Cardiac muscle cell (in vitro differentiated cells and primary cell): Measurements from ENCODE around the gene SALL1. TPM values are rescaled to one million over a fixed set of nuclear protein-coding genes. Genes with fewer than 3 reads are reported as not detected.
A peak's percentile ranks its signal among the peaks of the same experiment; 100 is the strongest.

Experiments used
- DNase-seq, 2 donors: peaks; one replicate each; pipeline versions ENCODE4 v3.0.0 to v3.0.0-alpha.2; 2010 to 2017; ENCODE audit warnings: low read depth in 1 of 2, low spot score in 1 of 2
- H3K27ac ChIP-seq: fragments of 200-600 bp; sonication (generic); 2 replicates; pipeline ENCODE4 v1.5.1; 2016
- H3K27me3 ChIP-seq: fragments of 200-600 bp; sonication (generic); 2 replicates; pipeline ENCODE4 v1.6.0; 2016; ENCODE audit warnings: control low read depth
- H3K36me3 ChIP-seq: fragments of 200-600 bp; sonication (generic); 2 replicates; pipeline ENCODE4 v1.5.1; 2016; ENCODE audit warnings: control low read depth
- H3K4me1 ChIP-seq: fragments of 200-600 bp; sonication (generic); 2 replicates; pipeline ENCODE4 v1.8.1; 2017; ENCODE audit warnings: low read depth, mild to moderate bottlenecking, mixed run types
- H3K4me3 ChIP-seq: fragments of 200-600 bp; sonication (generic); 2 replicates; pipeline ENCODE4 v1.5.1; 2016; ENCODE audit warnings: mild to moderate bottlenecking
- H3K9me3 ChIP-seq: fragments of 200-600 bp; sonication (generic); 2 replicates; pipeline ENCODE4 v1.5.1; 2017; ENCODE audit warnings: low read depth, mild to moderate bottlenecking, control low read depth
- CTCF ChIP-seq: IDR thresholded peaks from 2 replicates; pipeline ENCODE4 v1.5.1; 2012; ENCODE audit warnings: low read depth, mild to moderate bottlenecking, low read length
- polyA plus RNA-seq: library from polyadenylated mRNA; unstranded; fragments of >200 nt; fragmentation: Nextera tagmentation; extraction: Ambion mirVana; gene quantifications from 2 replicates; pipeline ENCODE4 v1.2.1, GENCODE V29; 2016
- total RNA-seq: library from RNA; depleted of rRNA; stranded (reverse); fragments of >200 nt; gene quantifications from 2 replicates; pipeline ENCODE4 v1.2.3, GENCODE V29; 2016

Gene SALL1
- total and polyA plus RNA-seq, 2 experiments from 2014 or later, result 4.2 to 16.7 TPM

GRCh38 chr16:51150165-51150887 lies 744 bp downstream of the SALL1 start:
- DNase-seq, result peak; percentile 21 to 53
- no peaks in the 10 kb centered on the region for H3K36me3 ChIP-seq
- peaks cover 50% of the 10 kb centered on the region for H3K4me1 ChIP-seq
- H3K27me3 ChIP-seq, result peaks cover 11% of the 10 kb centered on the region
- H3K4me3 ChIP-seq, result peak overlapping the region; percentile 68
- no peak for TF ChIP-seq CTCF
- peak overlapping the region; percentile 89 for H3K27ac ChIP-seq
- no peaks in the 10 kb centered on the region for H3K9me3 ChIP-seq

GRCh38 chr16:51149721-51150164 lies 1.3 kb downstream of the SALL1 start:
- H3K9me3 ChIP-seq, result no peaks in the 10 kb centered on the region
- peak overlapping the region; percentile 89 for H3K27ac ChIP-seq
- H3K27me3 ChIP-seq, result peaks cover 11% of the 10 kb centered on the region
- peak in 1 of 2 donors; percentile 54 for DNase-seq
- peaks cover 50% of the 10 kb centered on the region for H3K4me1 ChIP-seq
- H3K4me3 ChIP-seq, result peak overlapping the region; percentile 68
- TF ChIP-seq CTCF, result no peak
- no peaks in the 10 kb centered on the region for H3K36me3 ChIP-seq

GRCh38 chr16:51149251-51149661 lies 1.8 kb downstream of the SALL1 start:
- DNase-seq, result peak; percentile 29 to 50
- H3K36me3 ChIP-seq, result no peaks in the 10 kb centered on the region
- H3K4me3 ChIP-seq, result peak overlapping the region; percentile 68
- peak overlapping the region; percentile 89 for H3K27ac ChIP-seq
- no peaks in the 10 kb centered on the region for H3K9me3 ChIP-seq
- peaks cover 54% of the 10 kb centered on the region for H3K4me1 ChIP-seq
- H3K27me3 ChIP-seq, result peaks cover 8% of the 10 kb centered on the region
- TF ChIP-seq CTCF, result no peak

DNA sequence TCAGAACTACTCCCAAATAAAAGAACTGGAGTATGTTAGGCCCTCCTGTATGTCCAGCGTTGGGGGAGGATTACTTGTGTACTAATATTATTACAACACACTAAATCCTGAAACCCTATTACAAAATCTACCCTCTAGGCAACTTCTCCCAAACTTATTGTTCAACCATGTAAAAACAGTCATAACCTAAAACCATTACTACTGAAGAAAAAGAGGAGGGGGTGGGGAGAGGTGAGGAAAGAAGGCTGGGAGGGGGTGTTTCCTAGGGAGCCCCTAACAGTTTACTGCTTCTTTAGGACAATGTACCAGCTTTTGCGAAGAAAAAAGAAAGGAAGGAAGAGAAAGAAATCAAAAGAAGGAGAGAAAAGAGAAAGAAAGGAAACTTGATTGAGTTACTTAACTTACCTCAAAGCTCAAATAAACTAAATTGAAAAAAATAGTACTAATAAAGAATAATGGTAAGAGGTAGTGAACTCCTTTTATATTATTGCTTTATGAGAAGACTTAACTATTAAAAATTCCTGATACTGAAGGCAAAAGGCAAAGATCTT lies 2.3 kb downstream of the SALL1 start:
- DNase-seq, result peak in 1 of 2 donors; percentile 41
- Histone ChIP-seq H3K27ac (peak overlapping the region; percentile 40), H3K36me3 (no peaks in the 10 kb centered on the region), H3K4me3 (peak overlapping the region; percentile 68), H3K4me1 (peaks cover 55% of the 10 kb centered on the region), H3K27me3 (peaks cover 3% of the 10 kb centered on the region), H3K9me3 (no peaks in the 10 kb centered on the region)
- TF ChIP-seq CTCF, result no peak

- Histone ChIP-seq H3K4me3 (peak overlapping the region; percentile 68), H3K9me3 (no peaks in the 10 kb centered on the region), H3K27me3 (no peaks in the 10 kb centered on the region), H3K36me3 (no peaks in the 10 kb centered on the region), H3K27ac (peak overlapping the region; percentile 40), H3K4me1 (peaks cover 60% of the 10 kb centered on the region)
- no peak for TF ChIP-seq CTCF
- DNase-seq, result no peak
These were observed 3.0 kb downstream of the SALL1 start for GRCh38 chr16:51147776-51148677.
